ENCODE measurements around the gene LAMP2. TPM values are rescaled to one million over a fixed set of nuclear protein-coding genes. Genes with fewer than 3 reads are reported as not detected.
A peak's percentile ranks its signal among the peaks of the same experiment; 100 is the strongest.

Gene LAMP2
- total and polyA plus RNA-seq, 2 donors (not counting 3 experiments of a cell fraction or from before 2014, with no cell fraction given) = 108 to 135 TPM

DNA sequence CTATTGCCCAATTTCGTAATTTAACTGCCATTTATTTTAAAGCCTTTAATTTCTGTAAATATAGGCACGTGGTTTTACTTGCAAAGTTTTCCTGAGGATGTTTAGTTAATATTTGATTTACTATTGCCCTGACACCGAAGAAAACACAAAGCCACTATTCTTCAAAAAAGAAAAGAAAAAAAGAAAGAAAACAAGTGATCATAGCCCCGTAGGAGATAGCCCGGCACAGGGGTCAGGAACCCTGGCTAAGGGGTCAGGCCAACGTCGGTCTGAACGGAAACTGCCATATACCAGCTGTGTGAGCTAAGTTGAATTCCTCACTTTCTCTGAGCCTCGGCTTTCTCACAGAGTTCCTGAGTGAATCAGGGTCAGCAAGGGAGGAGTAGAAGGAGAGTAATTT, 17.7 kb upstream of the LAMP2 start:
- Histone ChIP-seq H3K9ac (replicated peaks; ENCODE audit: extremely low read depth, insufficient read depth, low read length) (no peak overlapping the region), H3K36me3 (ENCODE audit: control insufficient read depth in 2 of 2, extremely low read depth in 1 of 2, insufficient read depth in 2 of 2, low read length in 2 of 2) (no peaks in the 10 kb centered on the region), H3K79me2 (ENCODE audit: control insufficient read depth, insufficient read depth, low read length) (no peaks in the 10 kb centered on the region), H3K9me1 (replicated peaks; ENCODE audit: control insufficient read depth, extremely low read depth, insufficient read depth, low read length) (no peaks in the 10 kb centered on the region), H3K9me3 (replicated peaks; ENCODE audit: control insufficient read depth, insufficient read depth, low read length) (no peaks in the 10 kb centered on the region), H3K27me3 (ENCODE audit: control insufficient read depth in 2 of 2, insufficient read depth in 2 of 2, low read length in 2 of 2) (no peaks in the 10 kb centered on the region), H3K4me3 (replicated peaks in 1 of 3; ENCODE audit: insufficient read depth in 1 of 3, low read depth in 1 of 3, low read length in 3 of 3) (no peak overlapping the region), H2AFZ (ENCODE audit: low read depth, low read length) (peak overlapping the region; percentile 38), H3K4me1 (ENCODE audit: control insufficient read depth, extremely low read depth, insufficient read depth, low read length) (peaks cover 14% of the 10 kb centered on the region), H3K27ac (ENCODE audit: insufficient read depth, low read depth, low read length) (peak overlapping the region; percentile 5), H3K4me2 (ENCODE audit: insufficient read depth, low read length) (peak overlapping the region; percentile 48), H4K20me1 (replicated peaks; ENCODE audit: control insufficient read depth, extremely low read depth, insufficient read depth, low read length) (no peaks in the 10 kb centered on the region)
- peak; percentile 41 for DNase-seq (ENCODE audit: low read depth, low spot score)
- dilution Hi-C loops (cut with MboI; ENCODE audit: extremely low pct_ligation_motif_present, low sequenced_read_pairs) = no loop called here
- TF ChIP-seq, protein P1, sequence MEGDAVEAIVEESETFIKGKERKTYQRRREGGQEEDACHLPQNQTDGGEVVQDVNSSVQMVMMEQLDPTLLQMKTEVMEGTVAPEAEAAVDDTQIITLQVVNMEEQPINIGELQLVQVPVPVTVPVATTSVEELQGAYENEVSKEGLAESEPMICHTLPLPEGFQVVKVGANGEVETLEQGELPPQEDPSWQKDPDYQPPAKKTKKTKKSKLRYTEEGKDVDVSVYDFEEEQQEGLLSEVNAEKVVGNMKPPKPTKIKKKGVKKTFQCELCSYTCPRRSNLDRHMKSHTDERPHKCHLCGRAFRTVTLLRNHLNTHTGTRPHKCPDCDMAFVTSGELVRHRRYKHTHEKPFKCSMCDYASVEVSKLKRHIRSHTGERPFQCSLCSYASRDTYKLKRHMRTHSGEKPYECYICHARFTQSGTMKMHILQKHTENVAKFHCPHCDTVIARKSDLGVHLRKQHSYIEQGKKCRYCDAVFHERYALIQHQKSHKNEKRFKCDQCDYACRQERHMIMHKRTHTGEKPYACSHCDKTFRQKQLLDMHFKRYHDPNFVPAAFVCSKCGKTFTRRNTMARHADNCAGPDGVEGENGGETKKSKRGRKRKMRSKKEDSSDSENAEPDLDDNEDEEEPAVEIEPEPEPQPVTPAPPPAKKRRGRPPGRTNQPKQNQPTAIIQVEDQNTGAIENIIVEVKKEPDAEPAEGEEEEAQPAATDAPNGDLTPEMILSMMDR (IDR thresholded peaks at IDR 0.05; ENCODE audit: extremely low read depth in 1 of 2, insufficient read depth in 1 of 2, low read depth in 1 of 2, low read length in 2 of 2) = no peak
- TF ChIP-seq POLR2A (IDR thresholded peaks at IDR 0.05; ENCODE audit: low read depth, low read length) (no peak), JUN (IDR thresholded peaks at IDR 0.05; ENCODE audit: borderline replicate concordance, insufficient read depth, insufficient read length, low read depth) (no peak), EZH2 (IDR thresholded peaks at IDR 0.05; ENCODE audit: borderline replicate concordance, low read depth, low read length, severe bottlenecking) (no peak), POLR2AphosphoS5 (IDR thresholded peaks at IDR 0.05; ENCODE audit: insufficient read depth, low read depth, low read length) (no peak), FOS (IDR thresholded peaks at IDR 0.05; ENCODE audit: borderline replicate concordance, insufficient read depth, low read length) (no peak), MYC (IDR thresholded peaks at IDR 0.05; ENCODE audit: low read depth, low read length) (no peak), GATA2 (IDR thresholded peaks at IDR 0.05; ENCODE audit: insufficient read depth, insufficient read length, low read depth, low read length) (no peak)
- TF ChIP-seq, protein P2, sequence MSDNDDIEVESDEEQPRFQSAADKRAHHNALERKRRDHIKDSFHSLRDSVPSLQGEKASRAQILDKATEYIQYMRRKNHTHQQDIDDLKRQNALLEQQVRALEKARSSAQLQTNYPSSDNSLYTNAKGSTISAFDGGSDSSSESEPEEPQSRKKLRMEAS (IDR thresholded peaks at IDR 0.05; ENCODE audit: insufficient read depth, insufficient read length) = no peak
- peak; percentile 60 for FAIRE-seq
- intact Hi-C loops (cut with micrococcal nuclease) = loop anchor here (2.0 kb wide), 2 partner anchors 32 to 116 kb away; no protein-coding TSS in a partner anchor
- ChIA-PET CTCF (interaction anchor here (1.1 to 1.8 kb wide), 11 partner anchors 8 to 307 kb away, joined by 3 to 10 read pairs (median 7); partner anchors contain the start of gene ZBTB33), POLR2A (no interaction called here)
- no TSS peak for BruUV-seq (replicated peaks)

Data from endothelial cell of umbilical vein (primary cell).